ENCODE results near the gene BCL11B.

- no peak for TF ChIP-seq CTBP1 (IDR thresholded peaks at IDR 0.05; ENCODE audit: borderline replicate concordance)
- TF ChIP-seq ARNT (IDR thresholded peaks at IDR 0.05): no peak
- no peak for TF ChIP-seq ZNF384 (IDR thresholded peaks at IDR 0.05)
- no peak for TF ChIP-seq FOXK2 (IDR thresholded peaks at IDR 0.05)
- TF ChIP-seq ELF4 (IDR thresholded peaks at IDR 0.05): no peak
- no peak for TF ChIP-seq HDGF (IDR thresholded peaks at IDR 0.05; ENCODE audit: borderline replicate concordance)
These were observed 97.8 kb downstream of the BCL11B start for GRCh38 chr14:99174081-99174769.

Data from HEK293T (cell line).